HG02798 (cell line): Measurements from ENCODE around the gene PCDHGA1.
"Not testable (repeated sequence)": the region's sequence is repeated elsewhere in the genome, so short reads cannot be mapped to it uniquely, and the experiment has no call there.

Experiments used
- ATAC-seq: cut with Tn5 transposase; IDR thresholded peaks from one replicate; pipeline ENCODE4 v1.9.1; 2021; ENCODE audit warnings: mild to moderate bottlenecking; ENCODE audit not compliant: unreplicated experiment, poor library complexity

The PCDHGA1 gene

DNA sequence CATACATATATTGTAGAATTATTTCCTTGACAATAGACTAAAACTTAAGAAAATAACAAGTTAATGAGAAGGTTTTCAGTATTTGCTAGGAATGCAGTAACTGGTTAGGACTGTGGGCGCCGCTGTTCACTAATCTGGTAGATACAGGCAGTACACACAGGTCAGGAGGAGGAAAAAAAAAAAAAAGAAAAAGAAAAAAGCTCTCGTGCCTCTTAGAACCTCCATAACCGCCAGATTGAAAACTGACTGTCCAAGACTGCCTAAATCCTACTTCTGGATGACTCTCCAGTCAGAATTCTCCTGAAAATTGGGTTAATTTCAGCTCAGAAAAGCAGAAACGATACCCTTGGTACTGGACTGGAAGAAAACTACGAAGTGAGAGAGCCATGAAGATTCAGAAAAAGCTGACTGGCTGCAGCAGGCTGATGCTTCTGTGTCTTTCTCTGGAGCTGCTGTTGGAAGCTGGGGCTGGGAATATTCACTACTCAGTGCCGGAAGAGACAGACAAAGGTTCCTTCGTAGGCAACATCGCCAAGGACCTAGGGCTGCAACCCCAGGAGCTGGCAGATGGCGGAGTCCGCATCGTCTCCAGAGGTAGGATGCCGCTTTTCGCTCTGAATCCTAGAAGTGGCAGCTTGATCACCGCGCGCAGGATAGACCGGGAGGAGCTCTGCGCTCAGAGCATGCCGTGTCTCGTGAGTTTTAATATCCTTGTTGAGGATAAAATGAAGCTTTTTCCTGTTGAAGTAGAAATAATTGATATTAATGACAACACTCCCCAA lies at the start of gene PCDHGA1:
Gene PCDHGA1 (plus strand): TSS at position 216 of the 782 bp plus-strand sequence.
- peak; percentile 61 for ATAC-seq

GRCh38 chr5:141298376-141298775 lies 31.9 kb upstream of the PCDHGA1 start:
- ATAC-seq: no peak

GRCh38 chr5:141303756-141304155 lies 26.6 kb upstream of the PCDHGA1 start, which contains the start of gene SLC25A2:
TSS of gene SLC25A2 (minus strand) at chr5:141304049. CDS start at chr5:141303865, 184 bp downstream.
- ATAC-seq: no peak

DNA sequence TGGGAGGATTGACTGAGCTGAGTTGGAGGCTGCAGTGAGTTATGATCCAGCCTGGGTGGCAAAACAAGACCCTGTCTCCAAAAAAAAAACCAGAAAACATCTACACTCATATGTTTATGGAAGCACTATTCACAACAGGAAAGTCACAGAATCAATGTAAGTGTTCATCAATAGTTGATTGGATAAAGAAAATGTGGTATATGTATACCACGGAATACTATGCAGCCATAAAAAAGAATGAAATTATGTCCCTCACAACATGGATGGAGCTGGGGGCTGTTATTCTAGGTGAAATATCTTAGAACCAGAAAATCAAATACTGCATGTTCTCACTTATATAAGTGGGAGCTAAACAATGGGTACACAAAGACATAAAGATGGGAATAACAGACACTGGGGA lies 23.7 kb upstream of the PCDHGA1 start:
- ATAC-seq: no peak

DNA sequence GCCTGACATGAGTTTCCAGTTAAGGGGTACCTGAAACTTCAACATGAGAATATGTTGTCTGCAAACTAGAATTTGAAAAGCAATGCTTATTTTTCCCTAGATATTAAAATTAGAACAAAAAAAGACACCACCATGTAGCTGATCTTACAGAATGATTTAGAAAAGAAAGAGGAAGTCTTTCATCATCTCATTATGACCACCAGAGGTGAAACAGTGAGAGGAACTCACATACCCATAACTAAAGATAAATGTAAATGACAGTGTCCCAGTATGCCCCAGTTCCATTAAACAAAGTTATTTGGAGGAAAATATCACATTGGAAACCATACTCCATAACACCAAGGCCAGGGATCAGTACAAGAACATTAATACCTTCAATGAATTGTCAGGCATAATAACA lies 16.6 kb upstream of the PCDHGA1 start:
- ATAC-seq: no peak

DNA sequence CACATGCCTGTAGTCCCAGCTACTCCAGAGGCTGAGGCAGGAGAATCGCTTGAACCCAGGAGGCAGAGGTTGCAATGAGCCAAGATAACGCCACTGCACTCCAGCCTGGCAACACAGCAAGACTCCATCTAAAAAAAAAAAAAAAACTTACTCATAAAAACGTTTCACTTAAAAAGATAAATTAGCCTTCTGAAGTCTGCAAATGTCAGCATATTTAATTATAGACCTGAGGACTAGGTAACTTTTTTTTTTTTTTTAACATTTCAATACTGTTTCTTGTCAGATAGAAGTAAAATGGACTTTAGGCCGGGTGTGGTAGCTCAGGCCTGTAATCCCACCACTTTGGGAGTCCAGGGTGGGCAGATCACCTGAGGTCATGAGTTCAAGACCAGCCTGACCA lies 13.4 kb upstream of the PCDHGA1 start:
- not testable (repeated sequence) for ATAC-seq

- no peak for ATAC-seq
These were observed 11.1 kb upstream of the PCDHGA1 start for GRCh38 chr5:141319202-141319601.

GRCh38 chr5:141319699-141320098 lies 10.6 kb upstream of the PCDHGA1 start:
- ATAC-seq: no peak

- peak; percentile 97 for ATAC-seq
These were observed 9.8 kb upstream of the PCDHGA1 start, which contains the start of gene TAF7 for GRCh38 chr5:141320225-141321169. TSS of gene TAF7 (minus strand) at chr5:141320784. CDS start at chr5:141320044, 740 bp downstream.

DNA sequence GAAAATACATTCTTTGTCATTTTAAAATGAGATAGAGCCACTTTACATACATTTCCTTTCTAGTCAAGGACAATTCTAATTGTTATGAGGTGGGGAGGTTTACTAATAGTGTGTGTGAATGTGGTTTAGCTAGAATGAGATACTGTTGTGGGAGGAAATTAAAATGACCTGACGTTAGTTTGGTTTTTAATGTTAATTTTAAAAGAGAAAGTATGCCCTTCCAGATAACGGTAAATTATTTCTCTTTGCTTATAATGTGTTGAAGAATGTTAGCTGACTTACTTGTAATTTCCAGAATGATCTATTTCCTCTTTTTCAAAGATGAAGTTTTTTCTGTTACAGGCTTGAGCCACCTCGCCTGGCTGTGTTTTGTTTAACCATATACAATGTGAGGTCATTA lies 8.1 kb upstream of the PCDHGA1 start:
- ATAC-seq: no peak

- ATAC-seq: peak; percentile 91
These were observed 4.0 kb upstream of the PCDHGA1 start for GRCh38 chr5:141326088-141326854.

DNA sequence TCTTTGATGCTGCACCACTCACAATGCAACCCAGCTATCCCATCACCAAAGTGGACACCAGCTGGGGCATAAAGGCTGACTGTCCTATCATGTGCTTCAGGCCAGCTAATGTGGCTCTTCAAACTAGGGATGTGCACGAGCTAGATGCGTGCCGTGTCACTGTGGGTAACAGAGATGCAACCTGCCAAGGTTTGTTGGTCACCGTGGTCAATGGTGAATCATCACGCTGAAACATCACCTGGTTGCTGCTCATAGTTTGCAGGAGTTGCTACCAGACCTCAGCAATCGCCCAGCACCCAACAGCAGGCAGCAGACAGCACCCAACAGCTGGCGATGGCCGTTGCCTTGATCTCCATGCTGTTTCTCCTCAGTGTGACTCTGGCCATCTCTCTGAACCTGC lies 2.1 kb upstream of the PCDHGA1 start:
- ATAC-seq: no peak

DNA sequence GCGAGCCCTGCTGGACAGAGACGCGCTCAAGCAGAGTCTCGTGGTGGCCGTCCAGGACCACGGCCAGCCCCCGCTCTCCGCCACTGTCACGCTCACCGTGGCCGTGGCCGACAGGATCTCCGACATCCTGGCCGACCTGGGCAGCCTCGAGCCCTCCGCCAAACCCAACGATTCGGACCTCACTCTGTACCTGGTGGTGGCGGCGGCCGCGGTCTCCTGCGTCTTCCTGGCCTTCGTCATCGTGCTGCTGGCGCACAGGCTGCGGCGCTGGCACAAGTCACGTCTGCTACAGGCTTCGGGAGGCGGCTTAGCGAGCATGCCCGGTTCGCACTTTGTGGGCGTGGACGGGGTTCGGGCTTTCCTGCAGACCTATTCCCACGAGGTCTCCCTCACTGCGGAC lies 2.3 kb downstream of the PCDHGA1 start:
- ATAC-seq: not testable (repeated sequence)

DNA sequence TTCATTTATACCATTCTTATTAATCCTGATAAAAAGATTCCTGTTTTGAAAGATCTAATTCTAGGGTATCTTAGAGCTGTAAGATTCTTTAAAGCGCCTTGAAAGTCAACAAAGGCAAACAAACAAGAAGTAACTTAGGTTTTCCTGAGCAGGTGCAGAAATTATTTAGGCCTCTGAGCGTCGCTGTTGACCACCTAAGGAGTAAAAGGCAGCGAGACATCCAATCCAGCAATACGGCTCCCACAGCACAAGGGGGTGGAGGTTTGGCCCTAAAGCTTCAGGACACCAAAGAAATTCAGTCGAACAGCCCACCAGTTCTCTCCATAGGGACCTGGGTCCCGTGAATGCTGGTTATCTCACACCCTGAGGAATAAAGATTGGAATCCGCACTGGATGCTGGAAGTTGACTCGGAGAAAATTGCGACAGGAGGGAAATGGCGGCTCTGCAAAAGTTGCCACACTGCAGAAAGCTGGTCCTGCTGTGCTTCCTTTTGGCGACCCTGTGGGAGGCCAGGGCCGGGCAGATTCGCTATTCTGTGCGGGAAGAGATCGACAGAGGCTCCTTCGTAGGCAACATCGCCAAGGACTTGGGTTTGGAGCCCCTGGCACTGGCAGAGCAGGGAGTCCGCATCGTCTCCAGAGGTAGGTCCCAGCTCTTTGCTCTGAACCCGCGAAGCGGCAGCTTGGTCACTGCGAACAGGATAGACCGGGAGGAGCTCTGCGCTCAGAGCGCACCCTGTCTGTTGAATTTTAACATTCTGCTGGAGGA lies 8.4 kb downstream of the PCDHGA1 start, which contains the start of gene PCDHGA2:
Gene PCDHGA2 (plus strand): TSS at position 223 of the 769 bp plus-strand sequence.
- ATAC-seq: no peak

GRCh38 chr5:141340781-141341354 lies 10.6 kb downstream of the PCDHGA1 start:
- not testable (repeated sequence) for ATAC-seq

DNA sequence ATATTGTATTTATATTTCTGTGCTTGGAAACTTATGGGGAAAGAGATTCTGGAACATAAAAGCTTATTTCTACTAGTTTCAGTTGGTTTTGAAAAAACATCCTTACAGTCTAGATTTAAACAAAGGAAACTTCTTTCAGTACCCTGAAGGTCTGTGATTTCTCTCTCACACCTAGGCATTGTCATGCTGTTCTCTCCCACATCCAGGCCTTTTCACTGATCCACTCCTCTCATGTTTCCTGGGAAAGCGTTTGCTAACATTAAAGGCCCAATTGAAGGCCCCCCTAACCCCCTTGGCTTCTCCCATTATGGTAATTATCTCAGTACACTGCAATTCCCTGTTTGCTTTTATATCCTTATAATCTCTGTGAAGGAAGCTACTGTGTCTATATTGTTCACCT lies 12.5 kb downstream of the PCDHGA1 start:
- no peak for ATAC-seq

DNA sequence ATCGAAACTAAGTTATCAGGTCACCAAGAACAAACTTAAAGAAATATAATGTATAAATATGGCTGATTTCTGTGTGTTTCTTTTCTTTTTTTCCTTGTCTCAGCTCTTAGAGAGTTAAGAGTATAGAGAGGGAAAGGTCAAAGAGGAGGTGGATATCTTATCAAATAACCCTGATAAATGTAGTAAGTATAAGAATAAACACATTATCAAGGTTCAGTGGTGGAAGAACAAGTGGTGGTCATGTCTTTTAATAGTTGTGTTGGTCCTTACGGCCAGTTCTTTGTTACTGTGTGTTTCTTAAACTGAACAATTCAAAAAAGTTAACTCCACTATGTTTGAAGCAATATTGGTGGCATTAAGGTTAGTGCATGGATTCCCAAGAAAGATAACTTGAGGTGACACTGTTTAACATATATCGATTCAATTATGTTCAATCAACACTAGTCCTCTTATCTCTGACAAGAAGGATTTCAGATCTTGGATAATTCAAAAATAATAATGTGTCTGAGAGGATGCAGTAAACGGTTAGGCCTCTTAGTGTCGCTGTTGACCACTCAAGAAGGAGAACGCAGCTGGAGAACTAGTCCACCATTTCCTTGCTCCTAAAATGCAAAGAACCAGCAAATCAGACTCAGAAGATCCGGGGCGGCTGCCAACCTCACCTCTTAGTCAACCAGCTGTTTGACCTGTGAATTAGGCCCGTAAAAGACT lies 13.1 kb downstream of the PCDHGA1 start, which contains the start of gene PCDHGA3:
Gene PCDHGA3 (plus strand): TSS at position 588 of the 711 bp plus-strand sequence. CDS start 205 bp downstream, outside the sequence.
- ATAC-seq: no peak

- no peak for ATAC-seq
These were observed 13.7 kb downstream of the PCDHGA1 start for GRCh38 chr5:141343953-141344463.
